HL-60 (cell line): ENCODE results near the gene CAST.

Source experiments
- CTCF ChIP-seq: IDR thresholded peaks from one replicate; pipeline ENCODE4 v1.5.1; 2011; ENCODE audit warnings: low read length, control low read depth, inconsistent platforms; ENCODE audit not compliant: insufficient read depth
- GABPA ChIP-seq: IDR thresholded peaks from 2 replicates; pipeline ENCODE4 v1.6.1; 2012; ENCODE audit warnings: low read depth
- POLR2AphosphoS5 ChIP-seq: IDR thresholded peaks from 2 replicates; pipeline ENCODE4 v1.6.1; 2012; ENCODE audit warnings: low read depth
- REST ChIP-seq: IDR thresholded peaks from 2 replicates; pipeline ENCODE4 v1.6.1; 2012; ENCODE audit warnings: low read depth; ENCODE audit not compliant: insufficient replicate concordance
- SPI1 ChIP-seq: IDR thresholded peaks from 2 replicates; pipeline ENCODE4 v1.6.1; 2012; ENCODE audit warnings: low read depth, mild to moderate bottlenecking, borderline replicate concordance

GRCh38 chr5:96648593-96648992, 13.6 kb upstream of the CAST start:
- TF ChIP-seq POLR2AphosphoS5 (no peak), CTCF (no peak), GABPA (no peak), REST (no peak), SPI1 (no peak)
